PC-9 (cell line): ENCODE measurements around the gene SMAD5.

ENCODE experiments used
- CTCF ChIP-seq: fragments of 200-600 bp; sonication (generic); conservative IDR thresholded peaks from 2 replicates; pipeline ENCODE4 v1.6.1; 2017; ENCODE audit warnings: mixed run types, antibody characterized with exemption, mild to moderate bottlenecking, moderate library complexity
- EZH2 ChIP-seq: fragments of 200-600 bp; sonication (generic); IDR thresholded peaks from 2 replicates; pipeline ENCODE4 v1.8.0; 2017; ENCODE audit warnings: antibody characterized with exemption, low read depth

GRCh38 chr5:136206361-136206760, 73.7 kb downstream of the SMAD5 start:
- no peak for TF ChIP-seq CTCF
- no peak for TF ChIP-seq EZH2
